H9 (cell line): ENCODE measurements around the gene C3orf22. TPM values are rescaled to one million over a fixed set of nuclear protein-coding genes. Genes with fewer than 3 reads are reported as not detected.

Experiments
- DNase-seq: peaks from one replicate; pipeline ENCODE4 v3.0.0-alpha.2; 2017
- H2AFZ ChIP-seq: one replicate; pipeline ENCODE4 v1.6.1; 2013; ENCODE audit warnings: mild to moderate bottlenecking, low read length, control low read depth, moderate library complexity
- H2AK5ac ChIP-seq: 2 replicates; pipeline ENCODE4 v1.6.1; 2013; ENCODE audit warnings: low read length, control low read depth, mixed read lengths; ENCODE audit not compliant: insufficient read length
- H2BK120ac ChIP-seq: one replicate; pipeline ENCODE4 v1.6.1; 2013; ENCODE audit warnings: low read depth, mild to moderate bottlenecking, low read length, control low read depth, inconsistent platforms; ENCODE audit not compliant: poor library complexity, severe bottlenecking
- H2BK12ac ChIP-seq: 2 replicates; pipeline ENCODE4 v1.6.1; 2013; ENCODE audit warnings: low read length, control low read depth, mixed read lengths, low read depth; ENCODE audit not compliant: insufficient read length
- H2BK15ac ChIP-seq: 2 replicates; pipeline ENCODE4 v1.6.1; 2013; ENCODE audit warnings: low read depth, low read length, control low read depth
- H2BK20ac ChIP-seq: one replicate; pipeline ENCODE4 v1.6.1; 2013; ENCODE audit warnings: low read depth, mild to moderate bottlenecking, low read length, control low read depth, inconsistent platforms; ENCODE audit not compliant: poor library complexity, severe bottlenecking
- H2BK5ac ChIP-seq: 2 replicates; pipeline ENCODE4 v1.6.1; 2013; ENCODE audit warnings: low read length, control low read depth, mixed read lengths; ENCODE audit not compliant: insufficient read length
- H3K14ac ChIP-seq: 2 replicates; pipeline ENCODE4 v1.6.1; 2013; ENCODE audit warnings: low read length, control low read depth; ENCODE audit not compliant: insufficient read depth
- H3K18ac ChIP-seq: 2 replicates; pipeline ENCODE4 v1.6.1; 2013; ENCODE audit warnings: low read depth, mild to moderate bottlenecking, mixed read lengths, low read length, control low read depth; ENCODE audit not compliant: insufficient read length
- H3K23ac ChIP-seq: 2 replicates; pipeline ENCODE4 v1.6.1; 2013; ENCODE audit warnings: low read length, control low read depth, mixed read lengths, low read depth; ENCODE audit not compliant: insufficient read length
- H3K23me2 ChIP-seq: 2 replicates; pipeline ENCODE4 v1.6.1; 2013; ENCODE audit warnings: low read depth, mild to moderate bottlenecking, mixed read lengths, low read length, control low read depth; ENCODE audit not compliant: insufficient read length, poor library complexity, severe bottlenecking
- H3K27ac ChIP-seq: 2 replicates; pipeline ENCODE4 v1.5.1; 2013; ENCODE audit warnings: low read length, control low read depth, mixed read lengths, low read depth; ENCODE audit not compliant: insufficient read length
- H3K27me3 ChIP-seq: 2 replicates; pipeline ENCODE4 v1.6.1; 2013; ENCODE audit warnings: low read length, control low read depth, inconsistent platforms; ENCODE audit not compliant: insufficient read depth
- H3K4ac ChIP-seq: 2 replicates; pipeline ENCODE4 v1.6.1; 2013; ENCODE audit warnings: low read depth, mild to moderate bottlenecking, control low read depth, inconsistent platforms, low read length, moderate library complexity
- H3K4me1 ChIP-seq: 2 replicates; pipeline ENCODE4 v1.6.1; 2013; ENCODE audit warnings: low read length, control low read depth, inconsistent platforms; ENCODE audit not compliant: insufficient read depth
- H3K4me2 ChIP-seq: 2 replicates; pipeline ENCODE4 v1.6.1; 2013; ENCODE audit warnings: low read length, control low read depth, mixed read lengths; ENCODE audit not compliant: insufficient read length, insufficient read depth
- H3K56ac ChIP-seq: 2 replicates; pipeline ENCODE4 v1.6.1; 2013; ENCODE audit warnings: low read depth, mild to moderate bottlenecking, mixed read lengths, low read length, control low read depth; ENCODE audit not compliant: insufficient read length
- H3K79me1 ChIP-seq: 2 replicates; pipeline ENCODE4 v1.6.1; 2013; ENCODE audit warnings: low read depth, mild to moderate bottlenecking, moderate library complexity, low read length, control low read depth, inconsistent platforms; ENCODE audit not compliant: insufficient read depth, poor library complexity, severe bottlenecking
- H3K79me2 ChIP-seq: 2 replicates; pipeline ENCODE4 v1.6.1; 2013; ENCODE audit warnings: low read length, control low read depth, inconsistent platforms; ENCODE audit not compliant: insufficient read depth
- H3K9ac ChIP-seq: 2 replicates; pipeline ENCODE4 v1.6.1; 2013; ENCODE audit warnings: low read length, control low read depth, mixed read lengths; ENCODE audit not compliant: insufficient read length; ENCODE audit errors: extremely low read depth
- H3K9me3 ChIP-seq: one replicate; pipeline ENCODE4 v1.6.1; 2013; ENCODE audit warnings: low read depth, low read length, inconsistent platforms; ENCODE audit not compliant: control insufficient read depth
- H3T11ph ChIP-seq: one replicate; pipeline ENCODE4 v1.6.1; 2013; ENCODE audit warnings: mild to moderate bottlenecking, low read length, control low read depth, inconsistent platforms
- H4K20me1 ChIP-seq: one replicate; pipeline ENCODE4 v1.6.1; 2013; ENCODE audit not compliant: control insufficient read depth, insufficient read length, insufficient read depth
- H4K5ac ChIP-seq: 2 replicates; pipeline ENCODE4 v1.6.1; 2013; ENCODE audit warnings: low read depth, mild to moderate bottlenecking, mixed read lengths, low read length, control low read depth; ENCODE audit not compliant: insufficient read length
- H4K8ac ChIP-seq: replicated peaks from 2 replicates; pipeline ENCODE4 v1.6.1; 2013; ENCODE audit warnings: low read length, control low read depth, mixed read lengths, low read depth; ENCODE audit not compliant: insufficient read length
- H4K91ac ChIP-seq: 2 replicates; pipeline ENCODE4 v1.6.1; 2013; ENCODE audit warnings: low read depth, mild to moderate bottlenecking, moderate library complexity, mixed read lengths, low read length, control low read depth; ENCODE audit not compliant: insufficient read length
- H3K27ac Mint-ChIP-seq, 3 experiments: 2 replicates in 2 of 3; 3 replicates in 1 of 3; pipeline ENCODE4 v1.8.0; 2020 to 2021; ENCODE audit warnings: mixed read lengths in 3 of 3, mild to moderate bottlenecking in 1 of 3, moderate library complexity in 1 of 3
- H3K27me3 Mint-ChIP-seq: 2 replicates; pipeline ENCODE4 v1.8.0; 2021; ENCODE audit warnings: low read depth, mild to moderate bottlenecking, moderate library complexity, mixed read lengths
- H3K36me3 Mint-ChIP-seq, 3 experiments: 2 replicates in 2 of 3; 3 replicates in 1 of 3; pipeline ENCODE4 v1.8.0; 2020 to 2021; ENCODE audit warnings: low read depth in 3 of 3, mixed read lengths in 3 of 3; ENCODE audit not compliant: insufficient read depth in 1 of 3
- H3K4me1 Mint-ChIP-seq, 2 experiments: 2 replicates each; pipeline ENCODE4 v1.8.0; 2020; ENCODE audit warnings: mixed read lengths in 2 of 2
- H3K4me3 Mint-ChIP-seq, 2 experiments: 2 replicates in 1 of 2; 3 replicates in 1 of 2; pipeline ENCODE4 v1.8.0; 2020 to 2021; ENCODE audit warnings: mild to moderate bottlenecking in 2 of 2, mixed read lengths in 2 of 2, moderate library complexity in 1 of 2
- H3K9me3 Mint-ChIP-seq, 2 experiments: 2 replicates in 1 of 2; 3 replicates in 1 of 2; pipeline ENCODE4 v1.8.0; 2020; ENCODE audit warnings: mild to moderate bottlenecking in 2 of 2, mixed read lengths in 2 of 2, moderate library complexity in 1 of 2
- CTCF ChIP-seq: fragments of 200-600 bp; sonication (generic); conservative IDR thresholded peaks from 3 replicates; pipeline ENCODE4 v1.8.0; 2021; ENCODE audit warnings: antibody characterized with exemption, mild to moderate bottlenecking
- WGBS: extraction: QIAGEN DNeasy Blood & Tissue Kit; methylation state at CpG from one replicate; pipeline ENCODE4 v1.1.7; 2013; ENCODE audit warnings: missing lambda C conversion rate, low lambda C conversion rate, mixed read lengths; ENCODE audit not compliant: insufficient read length; ENCODE audit errors: extremely low coverage; 5-methylcytosine and 5-hydroxymethylcytosine counted together
- total RNA-seq: library from RNA; stranded (reverse); gene quantifications from 2 replicates; pipeline ENCODE4 v1.2.1, GENCODE V29; 2021

The C3orf22 gene
- total RNA-seq, 1 experiment from 2014 or later = not detected

- Histone ChIP-seq H2BK5ac (no peak within 1 kb of the TSS), H2BK120ac (no peak within 1 kb of the TSS), H3K18ac (no peak within 1 kb of the TSS), H4K20me1 (no peaks in the 10 kb centered on the region), H3K23me2 (no peaks in the 10 kb centered on the region), H4K91ac (no peak within 1 kb of the TSS), H3K9me3 (no peaks in the 10 kb centered on the region), H3K23ac (no peak within 1 kb of the TSS), H3K79me1 (no peaks in the 10 kb centered on the region), H2BK20ac (no peak within 1 kb of the TSS), H3K4me1 (no peaks in the 10 kb centered on the region), H4K5ac (no peak within 1 kb of the TSS), H3K27me3 (no peaks in the 10 kb centered on the region; the same call in 1 of the 2 replicates), H2AK5ac (no peak within 1 kb of the TSS), H3K9ac (no peak within 1 kb of the TSS), H2AFZ (no peak within 1 kb of the TSS), H2BK12ac (no peak within 1 kb of the TSS), H3K79me2 (no peaks in the 10 kb centered on the region), H2BK15ac (no peak within 1 kb of the TSS), H3T11ph (no peak within 1 kb of the TSS), H4K8ac (no peak within 1 kb of the TSS), H3K4me2 (peak within 1 kb of the TSS; percentile 37), H3K27ac (no peak within 1 kb of the TSS), H3K14ac (no peak within 1 kb of the TSS), H3K56ac (no peak within 1 kb of the TSS), H3K4ac (no peak within 1 kb of the TSS)
- TF ChIP-seq CTCF = no peak
- Mint-ChIP-seq H3K27me3 (peaks cover 42% of the 10 kb centered on the region), H3K4me3 (peak within 1 kb of the TSS; percentile 69 to 79), H3K9me3 (no peaks in the 10 kb centered on the region; a peak in 1 of 5 replicates), H3K4me1 (peaks cover 2 to 24% of the 10 kb centered on the region in 2 experiments; a peak in 3 of 4 replicates), H3K27ac (no peak within 1 kb of the TSS), H3K36me3 (no peaks in the 10 kb centered on the region; a peak in 1 of 7 replicates)
- DNase-seq = peak; percentile 71
- WGBS = no CpG with 5 or more reads among the region's 56 CpGs
Measured at GRCh38 chr3:126523745-126524428, 34.8 kb downstream of the C3orf22 start, which contains the start of gene CHST13. Gene CHST13 (plus strand): TSS chr3:126524155. CDS start chr3:126524333, 178 bp downstream.
